Measurements from ENCODE around the gene OXLD1. TPM values are rescaled to one million over a fixed set of nuclear protein-coding genes. Genes with fewer than 3 reads are reported as not detected.

Gene OXLD1
- total RNA-seq, 1 experiment from 2014 or later = 36.1 TPM

DNA sequence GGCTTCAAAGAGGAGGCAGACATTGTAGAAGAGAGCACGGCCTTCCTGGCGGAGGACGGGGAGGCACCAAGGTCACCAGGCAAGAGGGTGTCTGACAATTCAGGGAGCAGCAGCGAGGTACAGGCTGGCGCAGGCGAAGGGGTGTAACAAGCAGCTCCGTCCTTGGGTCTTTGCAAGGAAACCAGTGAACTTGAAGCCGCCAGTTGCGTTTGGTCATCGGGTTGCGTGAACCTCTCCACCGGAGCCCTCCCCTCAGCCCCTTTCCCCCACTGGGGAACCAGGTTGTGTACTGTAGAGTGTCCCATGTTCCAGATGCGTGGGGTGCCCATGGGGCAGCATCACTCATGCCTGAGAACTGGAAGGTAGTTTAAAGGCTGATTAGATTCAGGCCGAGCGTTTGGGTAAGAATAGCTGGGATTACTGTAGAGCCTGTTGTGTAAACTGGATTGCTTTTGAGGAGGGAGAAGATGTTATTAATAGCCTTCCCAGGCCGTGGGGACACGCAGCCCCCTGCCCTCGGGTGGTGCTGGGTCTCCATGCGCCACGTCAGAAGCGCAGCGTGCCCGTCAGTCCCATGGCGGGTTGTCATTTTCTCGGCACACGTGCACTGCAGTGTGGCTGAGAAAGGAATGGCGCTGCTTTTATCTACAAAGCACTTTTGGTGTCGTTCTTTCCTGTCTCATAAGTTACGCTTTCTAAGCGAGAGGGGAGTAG is 39.3 kb upstream of the OXLD1 start:
- no peak overlapping the region for H3K4me3 ChIP-seq (ENCODE audit: low read depth, low read length, poor library complexity, severe bottlenecking)
- H3K36me3 ChIP-seq (ENCODE audit: insufficient read depth, low read length, poor library complexity, severe bottlenecking) = peaks cover 54% of the 10 kb centered on the region
- ChIA-PET CTCF (no interaction called here), POLR2A (ENCODE audit: low non-redundant PET) (no interaction called here)
- TSS peak; percentile 29 for BruUV-seq (replicated peaks)
- no peak for DNase-seq (ENCODE audit: low spot score)
- H3K9me3 ChIP-seq (ENCODE audit: low read depth, low read length, poor library complexity, severe bottlenecking) = no peaks in the 10 kb centered on the region
- no peak overlapping the region for H3K27ac ChIP-seq (ENCODE audit: low read depth, low read length, poor library complexity, severe bottlenecking)
- H3K4me1 ChIP-seq (ENCODE audit: insufficient read depth, low read length, poor library complexity, severe bottlenecking) = peaks cover 29% of the 10 kb centered on the region
- intact Hi-C loops (cut with micrococcal nuclease; ENCODE audit: unreplicated experiment) = no loop called here
- TF ChIP-seq, protein P1, sequence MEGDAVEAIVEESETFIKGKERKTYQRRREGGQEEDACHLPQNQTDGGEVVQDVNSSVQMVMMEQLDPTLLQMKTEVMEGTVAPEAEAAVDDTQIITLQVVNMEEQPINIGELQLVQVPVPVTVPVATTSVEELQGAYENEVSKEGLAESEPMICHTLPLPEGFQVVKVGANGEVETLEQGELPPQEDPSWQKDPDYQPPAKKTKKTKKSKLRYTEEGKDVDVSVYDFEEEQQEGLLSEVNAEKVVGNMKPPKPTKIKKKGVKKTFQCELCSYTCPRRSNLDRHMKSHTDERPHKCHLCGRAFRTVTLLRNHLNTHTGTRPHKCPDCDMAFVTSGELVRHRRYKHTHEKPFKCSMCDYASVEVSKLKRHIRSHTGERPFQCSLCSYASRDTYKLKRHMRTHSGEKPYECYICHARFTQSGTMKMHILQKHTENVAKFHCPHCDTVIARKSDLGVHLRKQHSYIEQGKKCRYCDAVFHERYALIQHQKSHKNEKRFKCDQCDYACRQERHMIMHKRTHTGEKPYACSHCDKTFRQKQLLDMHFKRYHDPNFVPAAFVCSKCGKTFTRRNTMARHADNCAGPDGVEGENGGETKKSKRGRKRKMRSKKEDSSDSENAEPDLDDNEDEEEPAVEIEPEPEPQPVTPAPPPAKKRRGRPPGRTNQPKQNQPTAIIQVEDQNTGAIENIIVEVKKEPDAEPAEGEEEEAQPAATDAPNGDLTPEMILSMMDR (conservative IDR thresholded peaks at IDR 0.05; ENCODE audit: low read depth, low read length) = no peak
- TF ChIP-seq EZH2 (IDR thresholded peaks at IDR 0.05; ENCODE audit: borderline replicate concordance, low read depth, low read length, poor library complexity, severe bottlenecking) = no peak
- no peaks in the 10 kb centered on the region for H3K27me3 ChIP-seq (replicated peaks; ENCODE audit: insufficient read depth, low read depth, low read length, poor library complexity)

DNA sequence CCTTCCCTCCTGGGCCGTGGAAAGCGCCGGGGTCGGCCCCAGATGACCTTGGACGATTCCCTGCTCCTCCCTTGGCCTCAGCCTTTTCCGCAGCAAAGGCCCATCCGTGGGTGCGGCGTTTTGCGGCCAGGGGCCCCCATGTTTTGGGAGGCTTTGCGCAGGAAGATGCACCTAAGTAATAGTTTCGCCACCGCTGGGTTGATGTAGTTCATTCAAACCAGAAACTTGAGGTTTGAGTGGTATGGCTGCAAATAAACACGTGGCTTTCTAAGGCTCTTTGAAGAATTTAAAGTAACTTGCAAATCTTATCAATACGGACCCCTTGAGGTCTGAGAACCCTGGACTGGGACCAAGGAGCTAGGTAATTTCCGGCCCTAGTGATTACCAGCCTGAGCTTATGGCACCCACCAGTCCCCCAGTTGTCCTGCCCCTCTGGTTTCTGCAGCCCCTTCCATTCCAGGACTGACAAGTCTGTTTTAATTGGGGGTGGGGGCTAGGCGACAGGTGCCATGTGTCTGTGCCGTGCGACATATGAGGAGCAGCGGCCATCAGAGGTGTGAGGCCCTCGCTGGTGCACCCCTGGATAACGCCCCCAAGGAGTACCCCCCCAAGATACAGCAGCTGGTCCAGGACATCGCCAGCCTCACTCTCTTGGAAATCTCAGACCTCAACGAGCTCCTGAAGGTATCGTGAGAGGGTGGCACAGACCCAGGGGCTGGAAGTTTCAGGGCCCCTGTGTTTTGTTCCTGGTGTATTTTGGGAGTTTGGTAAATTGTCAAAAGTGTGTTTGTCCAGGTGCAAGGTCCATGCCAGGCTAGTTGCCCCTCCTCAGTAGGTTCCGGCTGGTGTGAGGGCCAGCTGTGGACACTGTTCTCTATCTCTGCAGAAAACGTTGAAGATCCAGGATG is 37.6 kb upstream of the OXLD1 start:
- H3K27me3 ChIP-seq (replicated peaks; ENCODE audit: insufficient read depth, low read depth, low read length, poor library complexity) = no peaks in the 10 kb centered on the region
- H3K27ac ChIP-seq (ENCODE audit: low read depth, low read length, poor library complexity, severe bottlenecking) = peak overlapping the region; percentile 97
- H3K36me3 ChIP-seq (ENCODE audit: insufficient read depth, low read length, poor library complexity, severe bottlenecking) = peaks cover 62% of the 10 kb centered on the region
- TF ChIP-seq, protein P1 (conservative IDR thresholded peaks at IDR 0.05; ENCODE audit: low read depth, low read length) = no peak
- no peak for TF ChIP-seq EZH2 (IDR thresholded peaks at IDR 0.05; ENCODE audit: borderline replicate concordance, low read depth, low read length, poor library complexity, severe bottlenecking)
- intact Hi-C loops (cut with micrococcal nuclease; ENCODE audit: unreplicated experiment) = no loop called here
- no TSS peak for BruUV-seq (replicated peaks)
- CTCF ChIA-PET = no interaction called here
- peaks cover 23% of the 10 kb centered on the region for H3K4me1 ChIP-seq (ENCODE audit: insufficient read depth, low read length, poor library complexity, severe bottlenecking)
- peak overlapping the region; percentile 98 for H3K4me3 ChIP-seq (ENCODE audit: low read depth, low read length, poor library complexity, severe bottlenecking)
- POLR2A ChIA-PET (ENCODE audit: low non-redundant PET) = no interaction called here
- no peaks in the 10 kb centered on the region for H3K9me3 ChIP-seq (ENCODE audit: low read depth, low read length, poor library complexity, severe bottlenecking)
- no peak for DNase-seq (ENCODE audit: low spot score)

DNA sequence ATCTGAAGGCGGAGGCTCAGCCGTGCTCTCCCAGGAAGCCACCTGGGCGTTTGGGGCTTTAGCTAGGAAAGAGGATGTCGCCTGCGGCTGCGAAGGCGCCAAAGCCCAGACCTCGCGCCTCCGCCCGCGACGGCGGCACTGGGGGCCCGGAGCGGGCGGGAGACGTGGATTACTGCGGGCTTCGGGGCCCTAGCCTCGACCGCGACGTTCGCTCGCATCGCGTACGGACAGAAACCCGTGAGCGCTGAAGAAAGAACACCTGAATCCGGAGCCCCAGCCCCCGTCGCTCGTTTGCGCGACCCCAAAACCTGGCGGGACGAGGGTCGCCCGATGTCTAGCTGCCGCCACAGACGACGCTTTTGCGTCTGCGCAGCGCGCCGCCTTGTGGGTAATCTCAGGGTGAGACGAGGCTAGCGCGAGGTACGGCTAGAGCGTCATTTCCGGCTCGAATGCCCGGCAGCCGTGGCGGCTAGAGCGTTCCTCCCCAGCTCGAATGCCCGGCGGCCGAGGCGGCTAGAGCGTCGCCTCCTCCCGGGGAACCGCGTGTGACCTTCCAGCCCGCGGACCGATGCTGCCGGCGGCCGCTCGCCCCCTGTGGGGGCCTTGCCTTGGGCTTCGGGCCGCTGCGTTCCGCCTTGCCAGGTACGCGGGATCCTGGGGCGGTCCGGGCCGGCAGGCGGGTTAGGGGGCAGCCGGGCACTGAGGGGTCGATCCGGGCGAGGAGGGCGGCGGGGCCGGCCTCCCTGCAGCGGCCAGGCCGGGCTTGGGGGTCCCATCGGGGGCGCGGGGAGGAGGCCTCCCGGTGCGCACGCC is 36.7 kb upstream of the OXLD1 start, which contains the start of gene MRPL12:
Gene MRPL12 (plus strand): TSS at position 434 of the 813 bp plus-strand sequence. CDS start 135 bp downstream, at position 569.
- intact Hi-C loops (cut with micrococcal nuclease; ENCODE audit: unreplicated experiment) = no loop called here
- ChIA-PET CTCF (no interaction called here), POLR2A (ENCODE audit: low non-redundant PET) (no interaction called here)
- Histone ChIP-seq H3K9me3 (ENCODE audit: low read depth, low read length, poor library complexity, severe bottlenecking) (no peaks in the 10 kb centered on the region), H3K4me3 (ENCODE audit: low read depth, low read length, poor library complexity, severe bottlenecking) (peak within 1 kb of the TSS; percentile 98), H3K27me3 (replicated peaks; ENCODE audit: insufficient read depth, low read depth, low read length, poor library complexity) (no peaks in the 10 kb centered on the region), H3K36me3 (ENCODE audit: insufficient read depth, low read length, poor library complexity, severe bottlenecking) (peaks cover 69% of the 10 kb centered on the region), H3K4me1 (ENCODE audit: insufficient read depth, low read length, poor library complexity, severe bottlenecking) (peaks cover 23% of the 10 kb centered on the region), H3K27ac (ENCODE audit: low read depth, low read length, poor library complexity, severe bottlenecking) (peak within 1 kb of the TSS; percentile 97)
- BruUV-seq (replicated peaks) = no TSS peak
- DNase-seq (ENCODE audit: low spot score) = peak; percentile 97
- no peak for TF ChIP-seq EZH2 (IDR thresholded peaks at IDR 0.05; ENCODE audit: borderline replicate concordance, low read depth, low read length, poor library complexity, severe bottlenecking)
- TF ChIP-seq, protein P1 (conservative IDR thresholded peaks at IDR 0.05; ENCODE audit: low read depth, low read length) = no peak

Measured in A673 (cell line).